GM12892 (cell line): Measurements from ENCODE around the gene NFE2.

Experiments used
- POLR2A ChIP-seq: IDR thresholded peaks from 2 replicates; pipeline ENCODE4 v1.6.1; 2011; ENCODE audit warnings: low read depth, low read length, control low read depth
- POLR2AphosphoS5 ChIP-seq: IDR thresholded peaks from 2 replicates; pipeline ENCODE4 v1.6.1; 2011; ENCODE audit warnings: low read depth, low read length, control low read depth
- TAF1 ChIP-seq: IDR thresholded peaks from 2 replicates; pipeline ENCODE4 v1.6.1; 2011; ENCODE audit warnings: low read depth, mild to moderate bottlenecking, control low read depth, low read length, borderline replicate concordance

GRCh38 chr12:54286042-54287030, 14.5 kb downstream of the NFE2 start:
- peak; percentile 80 for TF ChIP-seq POLR2A
- peak; percentile 91 for TF ChIP-seq POLR2AphosphoS5
- no peak for TF ChIP-seq TAF1
